Measurements from ENCODE around the gene OBP2A. TPM values are rescaled to one million over a fixed set of nuclear protein-coding genes. Genes with fewer than 3 reads are reported as not detected.

Gene OBP2A
- total and polyA plus RNA-seq, 2 donors (not counting 1 experiment from before 2014, with no cell fraction given) = not detected

DNA sequence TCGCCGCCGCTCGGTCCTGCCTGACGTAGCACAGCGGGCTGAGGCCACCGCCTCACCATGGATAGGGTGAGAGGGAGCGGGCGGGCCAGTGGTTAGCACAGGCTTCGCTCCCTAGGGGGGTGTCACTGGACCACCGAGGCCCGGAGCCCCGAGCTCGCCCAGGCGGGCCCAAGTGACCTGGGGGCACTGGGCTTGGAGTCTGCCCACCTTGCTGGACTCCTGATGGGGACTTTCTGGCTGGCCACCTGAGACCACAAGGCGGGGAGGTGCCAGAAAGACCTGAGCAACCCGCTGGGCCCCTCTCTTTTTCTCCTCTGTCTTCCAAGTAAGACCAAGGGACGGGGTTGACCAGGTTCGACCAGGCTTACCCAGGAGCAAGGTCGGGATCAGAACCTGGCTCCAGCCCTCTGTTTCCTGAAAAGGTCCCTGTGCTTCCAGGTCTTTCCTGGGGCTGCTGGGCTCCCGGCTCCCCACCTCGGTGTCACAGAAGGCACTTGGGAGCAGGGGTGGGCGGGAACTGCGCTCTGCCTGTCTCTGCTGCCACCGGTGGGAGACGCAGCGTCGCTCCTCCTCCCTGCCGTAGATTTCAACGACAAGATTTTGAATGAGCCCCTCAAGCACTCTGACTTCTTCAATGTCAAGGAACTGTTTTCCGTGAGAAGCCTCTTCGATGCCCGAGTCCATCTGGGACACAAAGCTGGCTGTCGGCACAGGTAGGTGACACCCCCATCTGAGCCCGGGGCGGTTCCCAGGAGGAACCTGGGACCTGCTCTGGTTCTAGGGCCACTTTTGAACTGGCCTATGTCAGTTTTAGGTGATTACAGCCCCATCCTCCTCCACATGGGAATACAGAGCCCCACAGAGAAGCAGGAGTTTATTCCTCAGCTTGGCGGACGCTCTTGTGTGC lies 44.4 kb upstream of the OBP2A start:
- intact Hi-C loops (cut with micrococcal nuclease) = no loop called here
- Histone ChIP-seq H3K9ac (ENCODE audit: low read length) (peak overlapping the region; percentile 77), H3K4me1 (ENCODE audit: control insufficient read depth in 2 of 2, insufficient read depth in 2 of 2, low read length in 2 of 2) (peaks cover 14 to 29% of the 10 kb centered on the region in 2 donors), H3K4me2 (replicated peaks; ENCODE audit: low read depth, low read length, poor library complexity, severe bottlenecking) (peak overlapping the region; percentile 98), H3K27ac (ENCODE audit: low read length in 2 of 2) (peak overlapping the region; percentile 12 to 82), H2AFZ (ENCODE audit: insufficient read depth, low read depth, low read length, poor library complexity, severe bottlenecking) (peak overlapping the region; percentile 85), H3K9me3 (ENCODE audit: control extremely low read depth in 1 of 3, control insufficient read depth in 2 of 3, insufficient read depth in 1 of 3, low read length in 2 of 3) (peaks cover 0 to 4% (median 0%) of the 10 kb centered on the region in 3 donors), H3K4me3 (ENCODE audit: control extremely low read depth in 1 of 5, extremely low read depth in 1 of 5, insufficient read depth in 1 of 5, low read depth in 2 of 5, low read length in 4 of 5) (peak overlapping the region in 4 of 5 experiments; percentile 80 to 94 (median 81)), H3K36me3 (replicated peaks in 1 of 2; ENCODE audit: control extremely low read depth in 1 of 2, control insufficient read depth in 1 of 2, extremely low read depth in 1 of 2, insufficient read depth in 2 of 2, low read length in 1 of 2) (peaks cover 0 to 24% of the 10 kb centered on the region in 2 experiments), H3K79me2 (ENCODE audit: control insufficient read depth, insufficient read depth, low read length) (peaks cover 29% of the 10 kb centered on the region), H3K27me3 (replicated peaks in 1 of 4; ENCODE audit: control extremely low read depth in 1 of 4, control insufficient read depth in 3 of 4, insufficient read depth in 4 of 4, low read length in 3 of 4) (peaks cover 0 to 10% (median 0%) of the 10 kb centered on the region in 4 experiments), H4K20me1 (ENCODE audit: control insufficient read depth, insufficient read depth, low read length, poor library complexity, severe bottlenecking) (peaks cover 43% of the 10 kb centered on the region)
- WGBS (ENCODE audit: insufficient coverage) = 56% methylated on average over 38 of the region's 38 CpGs
- TF ChIP-seq EZH2 (IDR thresholded peaks at IDR 0.05; ENCODE audit: borderline replicate concordance, insufficient read depth, low read depth, low read length, poor library complexity, severe bottlenecking) = no peak
- TF ChIP-seq CTCF (IDR thresholded peaks at IDR 0.05) = no peak
- H3K27ac Mint-ChIP-seq = peak overlapping the region; percentile 63
- H3K9me3 Mint-ChIP-seq (ENCODE audit: insufficient read depth) = no peaks in the 10 kb centered on the region
- H3K4me1 Mint-ChIP-seq = peaks cover 26% of the 10 kb centered on the region
- DNase-seq (no peak), ATAC-seq (ENCODE audit: low read depth) (no peak)
- no peaks in the 10 kb centered on the region for H3K27me3 Mint-ChIP-seq
- POLR2A ChIA-PET = no interaction called here
- CTCF ChIA-PET = no interaction called here
- peak overlapping the region; percentile 92 for H3K4me3 Mint-ChIP-seq
